Stimulated activated naive B cell treated with anti-CD40 and anti-IgM and Interleukin-4, amounts not matched to agents 10 μg/mL and 1 μg/mL and 100 μg/mL, for 72 hours (primary cell): Measurements from ENCODE around the gene YJU2.
"Not testable (repeated sequence)": the region's sequence is repeated elsewhere in the genome, so short reads cannot be mapped to it uniquely, and the experiment has no call there.

Source experiments
- ATAC-seq, 2 donors: fragments of 150-1000 bp; cut with Tn5 transposase; replicated peaks; 2 replicates each; pipeline ENCODE4 v1.10.0; 2021; ENCODE audit warnings: moderate library complexity in 1 of 2
- DNase-seq: peaks from one replicate; pipeline ENCODE4 v3.0.0; 2021
- H3K27ac Mint-ChIP-seq: one replicate; pipeline ENCODE4 v1.8.0; 2022; ENCODE audit warnings: mild to moderate bottlenecking, mixed read lengths
- H3K27me3 Mint-ChIP-seq, 2 donors: one replicate each; pipeline ENCODE4 v1.8.0; 2022; ENCODE audit warnings: mixed read lengths in 2 of 2
- H3K36me3 Mint-ChIP-seq, 2 donors: one replicate each; pipeline ENCODE4 v1.8.0; 2022; ENCODE audit warnings: mixed read lengths in 2 of 2, mild to moderate bottlenecking in 1 of 2
- H3K4me1 Mint-ChIP-seq, 2 donors: one replicate each; pipeline ENCODE4 v1.8.0; 2022; ENCODE audit warnings: mixed read lengths in 2 of 2, mild to moderate bottlenecking in 1 of 2
- H3K4me3 Mint-ChIP-seq, 2 donors: one replicate each; pipeline ENCODE4 v1.8.0; 2022; ENCODE audit warnings: mild to moderate bottlenecking in 2 of 2, mixed read lengths in 2 of 2, moderate library complexity in 1 of 2
- H3K9me3 Mint-ChIP-seq, 2 donors: one replicate each; pipeline ENCODE4 v1.8.0; 2022; ENCODE audit warnings: mixed read lengths in 2 of 2, mild to moderate bottlenecking in 1 of 2

Gene YJU2

GRCh38 chr19:4286141-4286540, 39.3 kb downstream of the YJU2 start:
- DNase-seq, H3K9me3 Mint-ChIP-seq, ATAC-seq: not testable (repeated sequence)

DNA sequence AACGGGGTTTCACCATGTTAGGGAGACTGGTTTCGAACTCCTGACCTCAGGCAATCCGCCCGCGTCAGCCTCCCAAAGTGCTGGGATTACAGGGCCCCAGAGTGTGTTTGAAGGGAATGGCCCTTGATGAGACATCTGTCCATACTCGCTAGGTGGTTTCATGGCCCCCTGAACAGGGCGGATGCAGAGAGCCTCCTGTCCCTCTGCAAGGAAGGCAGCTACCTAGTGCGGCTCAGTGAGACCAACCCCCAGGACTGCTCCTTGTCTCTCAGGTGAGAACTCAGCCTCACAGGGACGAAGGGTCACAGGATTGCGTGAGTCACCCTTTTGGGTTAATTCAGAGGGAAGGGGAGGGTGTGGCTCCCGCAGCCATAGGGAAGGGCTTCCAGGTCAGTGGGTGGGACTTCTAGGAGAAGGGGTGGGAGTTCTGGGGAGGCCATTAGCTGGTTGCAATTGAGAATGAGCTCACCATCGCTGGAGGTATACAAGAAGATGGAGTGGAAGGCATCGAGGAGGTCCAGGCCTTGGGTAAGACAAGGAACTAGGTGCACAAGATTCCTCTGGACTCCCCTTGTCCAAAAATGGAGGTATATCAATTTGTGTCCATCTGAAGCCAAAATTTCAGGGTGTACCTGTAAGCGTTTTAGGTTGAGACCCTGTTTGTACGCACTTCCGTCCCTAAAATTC, 41.4 kb downstream of the YJU2 start:
- H3K9me3 Mint-ChIP-seq, result no peaks in the 10 kb centered on the region
- ATAC-seq (no peak), DNase-seq (no peak)
- no peak overlapping the region for H3K4me3 Mint-ChIP-seq
- no peak overlapping the region for H3K27ac Mint-ChIP-seq
- peaks cover 22 to 29% of the 10 kb centered on the region in 2 donors for H3K27me3 Mint-ChIP-seq
- H3K36me3 Mint-ChIP-seq, result no peaks in the 10 kb centered on the region
- peaks cover 3 to 10% of the 10 kb centered on the region in 2 donors for H3K4me1 Mint-ChIP-seq

More at GRCh38 chr19:4286141-4286540, 39.3 kb downstream of the YJU2 start:
- not testable (repeated sequence) for H3K27ac Mint-ChIP-seq, H3K36me3 Mint-ChIP-seq, H3K4me1 Mint-ChIP-seq, H3K4me3 Mint-ChIP-seq
- peaks cover 33 to 50% of the 10 kb centered on the region in 2 donors for H3K27me3 Mint-ChIP-seq

- DNase-seq, result no peak
- H3K27ac Mint-ChIP-seq, result no peak overlapping the region
- no peak overlapping the region for H3K4me3 Mint-ChIP-seq
- no peak for ATAC-seq
- peaks cover 0 to under 1% of the 10 kb centered on the region in 2 donors for H3K4me1 Mint-ChIP-seq
- H3K9me3 Mint-ChIP-seq, result no peaks in the 10 kb centered on the region
- H3K27me3 Mint-ChIP-seq, result peaks cover 10 to 12% of the 10 kb centered on the region in 2 donors
- H3K36me3 Mint-ChIP-seq, result no peaks in the 10 kb centered on the region
These were observed 44.4 kb downstream of the YJU2 start for GRCh38 chr19:4291184-4291732.

DNA sequence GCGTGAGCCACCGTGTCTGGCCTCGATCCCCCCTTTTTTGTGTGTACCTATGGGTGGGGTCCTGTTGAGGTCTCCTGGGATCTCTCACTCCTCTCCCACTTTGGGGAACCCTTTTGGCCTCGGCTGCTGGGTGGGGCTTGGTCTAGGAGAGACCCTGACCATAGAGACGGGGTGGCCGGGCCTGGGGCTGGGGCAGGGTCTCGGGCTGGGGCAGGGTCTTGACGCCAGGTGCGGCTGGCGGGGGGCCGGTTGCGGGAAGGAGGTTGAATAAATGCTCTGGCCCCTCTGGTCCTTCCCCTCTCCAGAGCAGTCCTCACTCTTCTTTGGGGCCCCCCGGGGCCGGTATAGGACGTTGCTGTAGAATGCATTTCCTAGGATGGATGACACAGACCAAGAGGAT, 45.6 kb downstream of the YJU2 start:
- peaks cover 8 to 12% of the 10 kb centered on the region in 2 donors for H3K27me3 Mint-ChIP-seq
- no peaks in the 10 kb centered on the region for H3K9me3 Mint-ChIP-seq
- H3K27ac Mint-ChIP-seq, result no peak overlapping the region
- no peak for DNase-seq
- no peak overlapping the region for H3K4me3 Mint-ChIP-seq
- no peaks in the 10 kb centered on the region for H3K36me3 Mint-ChIP-seq
- ATAC-seq, result no peak
- peaks cover 3 to 5% of the 10 kb centered on the region in 2 donors for H3K4me1 Mint-ChIP-seq

DNA sequence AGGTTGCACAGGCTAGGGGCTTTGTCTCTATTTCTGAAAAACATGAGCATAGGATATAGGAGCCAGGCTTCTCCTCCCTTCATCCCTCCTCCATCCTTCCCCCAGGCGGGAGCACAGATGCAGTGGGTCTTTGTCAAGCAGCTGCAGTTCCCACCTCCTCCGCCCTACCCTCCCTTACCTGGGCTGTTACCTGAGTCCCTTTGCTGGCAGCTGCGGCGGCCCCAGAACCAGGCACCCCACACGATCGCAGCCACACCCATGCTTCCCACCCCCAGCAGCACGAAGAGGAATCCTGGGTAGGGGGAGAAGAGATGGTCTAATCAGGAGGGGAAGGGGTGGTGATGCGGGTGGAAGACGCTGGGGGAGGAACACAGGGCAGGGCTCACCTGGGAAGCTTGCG, 47.5 kb downstream of the YJU2 start:
- no peaks in the 10 kb centered on the region for H3K9me3 Mint-ChIP-seq
- H3K27me3 Mint-ChIP-seq, result peaks cover 0 to 3% of the 10 kb centered on the region in 2 donors
- ATAC-seq, result no peak
- DNase-seq, result no peak
- H3K4me3 Mint-ChIP-seq, result no peak overlapping the region
- H3K27ac Mint-ChIP-seq, result no peak overlapping the region
- H3K4me1 Mint-ChIP-seq, result peaks cover 3 to 5% of the 10 kb centered on the region in 2 donors
- H3K36me3 Mint-ChIP-seq, result no peaks in the 10 kb centered on the region

GRCh38 chr19:4295972-4296771, 49.3 kb downstream of the YJU2 start:
- DNase-seq (no peak), ATAC-seq (peak; percentile 23 to 44)
- no peaks in the 10 kb centered on the region for H3K9me3 Mint-ChIP-seq
- no peaks in the 10 kb centered on the region for H3K36me3 Mint-ChIP-seq
- H3K27ac Mint-ChIP-seq, result no peak overlapping the region
- H3K27me3 Mint-ChIP-seq, result peaks cover 6 to 7% of the 10 kb centered on the region in 2 donors
- no peak overlapping the region for H3K4me3 Mint-ChIP-seq
- H3K4me1 Mint-ChIP-seq, result peaks cover 3 to 5% of the 10 kb centered on the region in 2 donors

DNA sequence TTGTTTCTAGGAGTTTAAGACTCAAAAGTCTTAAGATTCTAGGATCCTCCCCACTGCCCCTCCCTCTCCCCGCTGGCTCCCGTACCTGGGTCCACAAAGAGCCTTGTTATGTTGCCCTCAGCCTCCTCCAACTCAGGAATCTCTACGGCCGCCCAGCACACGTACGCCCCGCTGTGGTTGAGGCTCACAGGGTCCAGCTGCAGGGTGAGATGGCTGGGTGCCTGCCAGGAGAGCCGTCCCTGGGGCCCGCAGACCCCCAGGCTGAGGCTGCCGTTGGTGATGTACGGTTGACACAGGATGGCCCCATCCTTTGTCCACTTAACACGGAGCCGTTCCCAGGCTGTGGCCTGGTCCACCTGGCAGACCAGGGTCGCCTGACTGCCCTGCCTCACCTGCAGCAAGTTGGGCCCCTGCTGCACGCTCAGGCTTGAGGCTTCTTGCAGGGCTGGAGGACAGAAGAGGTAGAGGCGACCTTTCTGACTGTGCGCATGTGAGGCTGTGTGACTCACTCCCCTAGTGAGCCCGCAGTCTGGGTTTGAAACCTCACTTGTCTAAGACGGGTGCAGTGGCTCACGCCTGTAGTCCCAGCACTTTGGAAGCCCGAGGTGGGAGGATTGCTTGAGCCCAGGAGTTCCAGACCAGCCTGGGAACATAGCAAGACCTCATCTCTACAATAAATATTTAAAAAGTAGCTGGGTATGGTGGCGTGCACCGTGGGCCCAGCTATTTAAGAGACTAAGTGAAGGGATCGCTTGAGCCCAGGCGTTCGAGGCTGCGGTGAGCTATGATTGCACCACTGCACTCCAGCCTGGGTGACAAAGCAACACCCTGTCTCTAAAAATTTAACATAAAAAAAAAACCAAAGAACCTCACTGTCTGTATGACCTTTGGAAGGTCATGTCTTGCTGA, 51.3 kb downstream of the YJU2 start:
- Mint-ChIP-seq H3K9me3 (no peaks in the 10 kb centered on the region), H3K36me3 (no peaks in the 10 kb centered on the region), H3K4me1 (peaks cover 7 to 12% of the 10 kb centered on the region in 2 donors), H3K4me3 (no peak overlapping the region), H3K27ac (no peak overlapping the region), H3K27me3 (peaks cover 16% of the 10 kb centered on the region in 2 donors)
- ATAC-seq, result no peak
- DNase-seq, result no peak

- no peaks in the 10 kb centered on the region for H3K36me3 Mint-ChIP-seq
- H3K27ac Mint-ChIP-seq, result no peak overlapping the region
- no peak for ATAC-seq
- H3K4me1 Mint-ChIP-seq, result peaks cover 7 to 12% of the 10 kb centered on the region in 2 donors
- H3K4me3 Mint-ChIP-seq, result no peak overlapping the region
- DNase-seq, result no peak
- no peaks in the 10 kb centered on the region for H3K9me3 Mint-ChIP-seq
- H3K27me3 Mint-ChIP-seq, result peaks cover 16 to 20% of the 10 kb centered on the region in 2 donors
These were observed 52.1 kb downstream of the YJU2 start for GRCh38 chr19:4298810-4299550.

GRCh38 chr19:4300589-4300988, 53.7 kb downstream of the YJU2 start:
- ATAC-seq, result no peak
- no peak for DNase-seq
- H3K9me3 Mint-ChIP-seq, result no peaks in the 10 kb centered on the region
- H3K36me3 Mint-ChIP-seq, result no peaks in the 10 kb centered on the region
- no peak overlapping the region for H3K4me3 Mint-ChIP-seq
- peaks cover 7 to 16% of the 10 kb centered on the region in 2 donors for H3K4me1 Mint-ChIP-seq
- peaks cover 22 to 25% of the 10 kb centered on the region in 2 donors for H3K27me3 Mint-ChIP-seq
- H3K27ac Mint-ChIP-seq, result no peak overlapping the region

DNA sequence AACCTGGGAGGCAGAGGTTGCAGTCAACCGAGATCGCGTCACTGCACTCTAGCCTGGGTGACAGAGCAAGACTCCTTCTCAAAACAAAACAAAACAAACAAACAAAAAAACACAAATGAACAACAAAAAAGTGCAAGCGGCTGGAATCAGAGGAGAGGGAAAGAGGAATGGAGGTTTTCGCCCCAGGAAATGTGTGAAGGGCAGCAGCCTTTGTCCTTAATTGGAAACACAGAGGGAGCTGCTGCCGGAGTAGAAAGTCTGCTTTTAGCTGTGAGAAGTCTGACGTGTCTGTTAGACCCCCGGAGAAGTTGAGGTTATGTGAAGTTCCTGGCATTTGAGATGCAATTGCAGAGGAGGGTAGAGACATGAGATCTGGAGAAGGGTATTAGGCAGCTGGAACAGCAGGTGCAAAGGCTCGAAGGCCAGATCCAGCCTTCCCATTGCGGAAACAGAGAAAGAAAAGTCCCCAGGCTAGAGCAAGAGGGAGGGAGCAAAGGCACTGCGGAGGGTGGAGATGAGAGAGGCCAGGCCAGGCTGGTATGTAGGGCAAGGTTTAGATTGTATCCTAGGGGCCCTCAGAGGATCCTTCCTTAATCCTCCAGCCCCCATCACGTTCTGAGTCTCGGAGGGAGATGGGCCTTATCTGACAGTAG, 54.8 kb downstream of the YJU2 start:
- H3K27ac Mint-ChIP-seq, result no peak overlapping the region
- no peak for DNase-seq
- peaks cover 1 to 2% of the 10 kb centered on the region in 2 donors for H3K36me3 Mint-ChIP-seq
- H3K4me1 Mint-ChIP-seq, result peaks cover 5 to 11% of the 10 kb centered on the region in 2 donors
- ATAC-seq, result no peak
- no peaks in the 10 kb centered on the region for H3K9me3 Mint-ChIP-seq
- H3K4me3 Mint-ChIP-seq, result no peak overlapping the region
- peaks cover 24 to 26% of the 10 kb centered on the region in 2 donors for H3K27me3 Mint-ChIP-seq

DNA sequence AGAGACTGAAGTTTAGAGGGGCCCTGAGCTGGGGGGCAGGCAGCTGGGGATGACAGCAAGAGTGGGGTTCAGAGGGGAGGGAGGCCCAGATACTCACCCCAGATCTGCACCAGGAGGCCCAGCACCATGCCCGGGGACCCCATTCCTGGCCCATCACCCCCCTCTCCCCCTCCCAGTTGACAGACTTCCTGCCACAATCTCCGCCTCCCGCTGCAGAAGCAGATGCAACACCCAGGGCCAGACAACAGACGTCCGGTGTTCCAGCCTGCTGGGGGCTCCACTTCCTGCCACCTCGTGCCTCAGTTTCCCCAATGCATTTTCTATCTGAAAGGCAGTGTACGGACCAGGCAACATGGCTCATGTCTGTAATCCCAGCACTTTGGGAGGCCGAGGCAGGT, 55.4 kb downstream of the YJU2 start, which contains the start of gene TMIGD2:
Gene TMIGD2, minus strand, starts transcription at position 147 of the 398 bp plus-strand sequence. Its CDS starts 4 bp downstream, at position 143.
- Mint-ChIP-seq H3K27ac (no peak within 1 kb of the TSS), H3K9me3 (no peaks in the 10 kb centered on the region), H3K4me1 (peaks cover 5 to 11% of the 10 kb centered on the region in 2 donors), H3K36me3 (peaks cover 1 to 4% of the 10 kb centered on the region in 2 donors), H3K27me3 (peaks cover 28 to 29% of the 10 kb centered on the region in 2 donors), H3K4me3 (no peak within 1 kb of the TSS)
- no peak for ATAC-seq
- DNase-seq, result no peak

DNA sequence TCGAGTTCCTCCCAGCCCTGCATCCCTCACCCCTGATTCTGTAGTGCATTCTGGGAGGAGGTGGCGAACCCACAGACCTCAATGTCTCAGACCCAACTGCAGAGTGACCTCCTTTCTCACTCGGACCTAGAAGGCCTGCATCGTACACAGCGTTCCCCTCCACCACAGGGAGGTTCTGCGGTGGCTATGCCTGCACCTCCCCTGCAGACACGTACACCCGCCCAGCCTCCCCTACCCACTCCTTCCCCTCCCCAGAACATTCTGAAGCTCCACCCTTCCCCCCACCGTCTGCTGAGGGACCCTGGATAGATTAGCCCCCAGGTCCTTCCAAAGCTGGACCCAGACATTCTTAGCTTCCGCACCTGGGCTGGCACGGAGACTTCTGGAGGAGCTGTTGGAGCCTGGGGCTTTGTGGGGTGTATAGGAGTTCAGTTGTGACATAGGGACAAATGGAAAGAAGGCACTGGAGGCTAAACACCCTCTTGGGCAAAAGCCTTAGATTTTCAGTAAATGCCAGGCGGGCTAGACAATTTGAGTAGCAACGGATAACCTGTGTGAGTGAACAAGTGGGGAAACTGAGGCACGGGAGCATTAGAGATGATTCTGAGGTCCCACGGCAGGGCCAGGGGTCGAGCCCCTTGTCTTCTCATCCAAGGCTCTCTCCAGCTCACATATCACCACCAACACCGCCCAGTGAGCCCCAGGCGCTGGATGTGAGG, 57.1 kb downstream of the YJU2 start:
- Mint-ChIP-seq H3K27ac (no peak overlapping the region), H3K4me3 (peak overlapping the region; percentile 21 to 67), H3K36me3 (peaks cover 1 to 4% of the 10 kb centered on the region in 2 donors), H3K27me3 (peaks cover 28 to 29% of the 10 kb centered on the region in 2 donors), H3K4me1 (peaks cover 5 to 11% of the 10 kb centered on the region in 2 donors), H3K9me3 (no peaks in the 10 kb centered on the region)
- no peak for DNase-seq
- no peak for ATAC-seq
